ENCODE results near the gene ARHGEF6.

DNA sequence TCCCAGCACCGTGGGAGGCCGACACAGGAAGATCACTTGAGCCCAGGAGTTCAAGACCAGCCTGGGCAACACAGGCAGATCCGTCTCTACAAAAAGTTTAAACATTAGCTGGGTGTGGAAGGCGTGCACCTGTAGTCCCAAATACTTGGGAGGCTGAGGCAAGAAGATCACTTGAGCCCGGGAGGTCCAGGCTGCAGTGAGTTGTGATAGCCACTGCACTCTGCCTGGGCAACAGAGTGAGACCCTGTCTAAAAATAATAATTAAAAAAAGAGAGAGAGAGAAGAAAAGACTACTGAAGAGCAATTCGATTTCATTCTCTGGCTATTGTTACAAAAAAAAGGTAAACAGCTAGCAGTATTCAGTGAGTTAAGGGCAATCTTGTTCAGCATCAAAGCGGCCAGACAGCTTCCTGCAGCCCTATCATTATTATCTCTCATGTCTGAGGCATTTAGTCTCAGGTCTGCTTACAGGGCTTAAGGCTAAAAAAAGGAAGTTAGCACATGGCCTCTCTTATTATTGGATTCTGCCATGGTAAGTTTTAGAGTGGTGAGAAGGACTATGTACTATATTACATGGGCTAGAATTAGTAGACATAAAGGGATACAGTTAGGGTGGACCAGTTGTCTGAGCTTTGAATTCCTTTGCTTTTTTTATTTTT lies 37.9 kb downstream of the ARHGEF6 start:
- TF ChIP-seq CTCF (IDR thresholded peaks at IDR 0.05; ENCODE audit: insufficient read depth, low read depth, low read length) = no peak
- no peak for TF ChIP-seq EZH2 (IDR thresholded peaks at IDR 0.05; ENCODE audit: insufficient read depth, low read length)

Measured in astrocyte (in vitro differentiated cells and primary cell).